ENCODE data around the gene TSR3. TPM values are rescaled to one million over a fixed set of nuclear protein-coding genes. Genes with fewer than 3 reads are reported as not detected.

The TSR3 gene
- total RNA-seq, 6 donors from 2014 or later, result 55.6 to 74.5 (median 65.1) TPM

DNA sequence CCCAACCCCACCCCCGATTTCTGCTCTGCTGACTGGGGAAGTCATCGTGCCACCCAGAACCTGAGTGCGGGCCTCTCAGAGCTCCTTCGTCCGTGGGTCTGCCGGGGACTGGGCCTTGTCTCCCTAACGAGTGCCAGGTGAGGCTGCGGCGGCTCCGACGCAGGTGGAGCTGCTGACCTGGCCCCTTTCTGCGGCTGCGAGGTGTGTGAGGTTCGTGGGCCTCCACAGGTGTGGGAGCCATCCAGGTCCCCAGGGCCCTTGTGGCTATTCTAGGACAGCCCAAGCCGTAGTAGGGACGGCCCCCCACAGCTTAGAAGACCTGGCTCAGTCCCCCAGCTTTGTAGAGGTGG is 39.2 kb downstream of the TSR3 start:
- DNase-seq (no peak), ATAC-seq (ENCODE audit: low FRiP score in 2 of 2) (no peak)
- no peaks in the 10 kb centered on the region for H3K9me3 ChIP-seq
- peaks cover 31 to 47% (median 32%) of the 10 kb centered on the region in 4 donors for H3K4me1 ChIP-seq
- WGBS, 2 donors, result 85% methylated on average over 16 of the region's 16 CpGs; no CpG with 5 or more reads in 1 of the 2 donors
- H3K4me3 ChIP-seq, result peak overlapping the region in 2 of 4 donors; percentile 82 to 91
- H3K27ac ChIP-seq, result peak overlapping the region in 2 of 4 donors; percentile 2 to 98
- peaks cover 24 to 50% (median 44%) of the 10 kb centered on the region in 4 donors for H3K36me3 ChIP-seq
- TF ChIP-seq, protein P1, sequence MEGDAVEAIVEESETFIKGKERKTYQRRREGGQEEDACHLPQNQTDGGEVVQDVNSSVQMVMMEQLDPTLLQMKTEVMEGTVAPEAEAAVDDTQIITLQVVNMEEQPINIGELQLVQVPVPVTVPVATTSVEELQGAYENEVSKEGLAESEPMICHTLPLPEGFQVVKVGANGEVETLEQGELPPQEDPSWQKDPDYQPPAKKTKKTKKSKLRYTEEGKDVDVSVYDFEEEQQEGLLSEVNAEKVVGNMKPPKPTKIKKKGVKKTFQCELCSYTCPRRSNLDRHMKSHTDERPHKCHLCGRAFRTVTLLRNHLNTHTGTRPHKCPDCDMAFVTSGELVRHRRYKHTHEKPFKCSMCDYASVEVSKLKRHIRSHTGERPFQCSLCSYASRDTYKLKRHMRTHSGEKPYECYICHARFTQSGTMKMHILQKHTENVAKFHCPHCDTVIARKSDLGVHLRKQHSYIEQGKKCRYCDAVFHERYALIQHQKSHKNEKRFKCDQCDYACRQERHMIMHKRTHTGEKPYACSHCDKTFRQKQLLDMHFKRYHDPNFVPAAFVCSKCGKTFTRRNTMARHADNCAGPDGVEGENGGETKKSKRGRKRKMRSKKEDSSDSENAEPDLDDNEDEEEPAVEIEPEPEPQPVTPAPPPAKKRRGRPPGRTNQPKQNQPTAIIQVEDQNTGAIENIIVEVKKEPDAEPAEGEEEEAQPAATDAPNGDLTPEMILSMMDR (IDR thresholded peaks at IDR 0.05), result no peak
- TF ChIP-seq EP300 (IDR thresholded peaks at IDR 0.05) (no peak), POLR2A (IDR thresholded peaks at IDR 0.05) (no peak), POLR2AphosphoS5 (IDR thresholded peaks at IDR 0.05) (no peak)
- no peaks in the 10 kb centered on the region for H3K27me3 ChIP-seq

DNA sequence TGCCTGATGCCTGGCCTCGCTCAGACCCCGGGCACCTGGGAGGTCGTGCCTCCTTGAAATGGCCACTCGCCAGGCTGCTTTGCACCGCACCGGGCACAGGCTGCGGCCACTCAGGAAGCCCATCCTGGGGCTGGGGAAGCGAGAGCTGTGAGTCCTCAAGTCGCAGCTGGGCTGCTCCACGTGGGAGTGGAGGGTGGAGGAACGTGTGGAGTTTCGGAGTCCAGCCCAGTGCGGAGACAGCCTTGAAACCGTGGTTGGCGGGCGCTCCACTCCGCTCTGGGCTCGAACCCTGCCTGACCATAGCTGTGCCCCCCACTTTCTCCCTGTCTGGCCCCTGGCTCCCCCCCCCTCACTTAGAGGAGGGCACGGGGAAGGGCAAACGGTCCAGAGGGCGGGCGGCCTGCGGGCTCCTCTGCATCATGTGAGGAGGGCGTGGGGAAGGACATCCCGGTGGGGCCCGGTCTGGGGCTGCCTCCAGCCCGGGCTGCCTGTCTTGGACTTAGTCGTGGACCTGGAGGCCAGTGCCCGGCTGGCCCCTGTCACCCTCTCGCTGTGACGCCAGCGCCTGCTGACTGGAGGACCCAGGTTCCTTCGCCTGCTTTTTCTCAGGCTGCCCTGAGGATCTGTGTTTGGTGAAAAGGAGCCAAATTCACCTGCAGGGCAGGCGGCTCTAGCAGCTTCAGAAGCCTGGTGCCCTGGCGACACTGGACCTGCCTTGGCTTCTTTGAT is 39.8 kb downstream of the TSR3 start:
- DNase-seq (no peak), ATAC-seq (ENCODE audit: low FRiP score in 2 of 2) (no peak)
- 28 to 30% methylated on average over 13 to 35 of the region's 35 CpGs for WGBS, 2 donors
- TF ChIP-seq EP300 (IDR thresholded peaks at IDR 0.05), result no peak
- TF ChIP-seq POLR2A (IDR thresholded peaks at IDR 0.05), result no peak
- TF ChIP-seq POLR2AphosphoS5 (IDR thresholded peaks at IDR 0.05), result no peak
- TF ChIP-seq, protein P1 (IDR thresholded peaks at IDR 0.05), result no peak
- Histone ChIP-seq H3K4me1 (peaks cover 31 to 47% (median 32%) of the 10 kb centered on the region in 4 donors), H3K27ac (peak overlapping the region in 3 of 4 donors; percentile 2 to 98 (median 35)), H3K36me3 (peaks cover 24 to 44% (median 38%) of the 10 kb centered on the region in 4 donors), H3K27me3 (no peaks in the 10 kb centered on the region), H3K9me3 (no peaks in the 10 kb centered on the region), H3K4me3 (peak overlapping the region in 3 of 4 donors; percentile 82 to 91 (median 87))

DNA sequence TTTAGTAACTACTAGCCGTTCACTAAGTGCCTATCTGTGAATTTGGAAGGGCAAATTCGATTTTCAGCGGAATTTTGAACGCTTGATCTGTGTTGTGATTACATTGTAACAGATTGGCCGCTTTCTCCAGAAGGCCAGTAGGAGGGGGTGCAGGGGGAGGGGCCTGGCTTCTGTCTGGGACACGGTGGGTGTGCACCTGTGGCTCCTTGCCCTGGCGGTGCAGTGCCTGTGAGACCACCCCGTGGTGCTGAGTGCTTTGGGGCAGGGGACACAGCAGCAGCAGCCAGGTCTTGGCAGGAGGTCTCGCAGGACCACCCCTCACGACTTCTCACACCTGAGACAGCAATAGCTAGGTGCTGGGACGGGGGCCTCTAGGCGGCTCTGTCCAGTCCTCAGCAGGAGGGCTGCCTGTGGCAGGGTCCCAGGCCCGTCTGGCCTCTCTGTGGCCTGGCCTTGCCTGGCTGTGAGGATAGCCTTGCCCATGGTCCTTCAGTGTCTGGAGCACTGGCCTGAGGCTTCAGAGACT is 40.4 kb downstream of the TSR3 start:
- peak overlapping the region; percentile 81 to 91 (median 84) for H3K4me3 ChIP-seq
- ATAC-seq (ENCODE audit: low FRiP score in 2 of 2), result no peak
- no peaks in the 10 kb centered on the region for H3K27me3 ChIP-seq
- peaks cover 31 to 47% (median 32%) of the 10 kb centered on the region in 4 donors for H3K4me1 ChIP-seq
- H3K9me3 ChIP-seq, result no peaks in the 10 kb centered on the region
- peak overlapping the region in 3 of 4 donors; percentile 2 to 98 (median 69) for H3K27ac ChIP-seq
- 9 to 15% methylated on average over 5 to 12 of the region's 13 CpGs for WGBS, 2 donors
- TF ChIP-seq EP300 (IDR thresholded peaks at IDR 0.05) (no peak), POLR2A (IDR thresholded peaks at IDR 0.05) (no peak), POLR2AphosphoS5 (IDR thresholded peaks at IDR 0.05) (no peak)
- TF ChIP-seq, protein P1 (IDR thresholded peaks at IDR 0.05), result no peak
- peaks cover 19 to 38% (median 32%) of the 10 kb centered on the region in 4 donors for H3K36me3 ChIP-seq
- no peak for DNase-seq

GRCh38 chr16:1310832-1311200 is 40.9 kb downstream of the TSR3 start:
- peak overlapping the region; percentile 81 to 91 (median 84) for H3K4me3 ChIP-seq
- no peak for DNase-seq
- no peaks in the 10 kb centered on the region for H3K9me3 ChIP-seq
- H3K4me1 ChIP-seq, result peaks cover 31 to 47% (median 32%) of the 10 kb centered on the region in 4 donors
- peak overlapping the region in 3 of 4 donors; percentile 69 to 99 (median 98) for H3K27ac ChIP-seq
- H3K27me3 ChIP-seq, result no peaks in the 10 kb centered on the region
- WGBS, 2 donors, result 0 to 4% methylated on average over 6 to 14 of the region's 14 CpGs
- H3K36me3 ChIP-seq, result peaks cover 14 to 33% (median 28%) of the 10 kb centered on the region in 4 donors
- no peak for TF ChIP-seq POLR2AphosphoS5 (IDR thresholded peaks at IDR 0.05)
- ATAC-seq (ENCODE audit: low FRiP score in 2 of 2), result no peak

Data from upper lobe of left lung (tissue), 6 donors.